Measurements from ENCODE around the gene ZNF280B. TPM values are rescaled to one million over a fixed set of nuclear protein-coding genes. Genes with fewer than 3 reads are reported as not detected.
"Not testable (repeated sequence)": the region's sequence is repeated elsewhere in the genome, so short reads cannot be mapped to it uniquely, and the experiment has no call there.

ZNF280B gene
- total RNA-seq, 2 donors from 2014 or later: 10.9 to 15.3 TPM

- TF ChIP-seq, protein P1, sequence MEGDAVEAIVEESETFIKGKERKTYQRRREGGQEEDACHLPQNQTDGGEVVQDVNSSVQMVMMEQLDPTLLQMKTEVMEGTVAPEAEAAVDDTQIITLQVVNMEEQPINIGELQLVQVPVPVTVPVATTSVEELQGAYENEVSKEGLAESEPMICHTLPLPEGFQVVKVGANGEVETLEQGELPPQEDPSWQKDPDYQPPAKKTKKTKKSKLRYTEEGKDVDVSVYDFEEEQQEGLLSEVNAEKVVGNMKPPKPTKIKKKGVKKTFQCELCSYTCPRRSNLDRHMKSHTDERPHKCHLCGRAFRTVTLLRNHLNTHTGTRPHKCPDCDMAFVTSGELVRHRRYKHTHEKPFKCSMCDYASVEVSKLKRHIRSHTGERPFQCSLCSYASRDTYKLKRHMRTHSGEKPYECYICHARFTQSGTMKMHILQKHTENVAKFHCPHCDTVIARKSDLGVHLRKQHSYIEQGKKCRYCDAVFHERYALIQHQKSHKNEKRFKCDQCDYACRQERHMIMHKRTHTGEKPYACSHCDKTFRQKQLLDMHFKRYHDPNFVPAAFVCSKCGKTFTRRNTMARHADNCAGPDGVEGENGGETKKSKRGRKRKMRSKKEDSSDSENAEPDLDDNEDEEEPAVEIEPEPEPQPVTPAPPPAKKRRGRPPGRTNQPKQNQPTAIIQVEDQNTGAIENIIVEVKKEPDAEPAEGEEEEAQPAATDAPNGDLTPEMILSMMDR (conservative IDR thresholded peaks at IDR 0.05): no peak
- no peak overlapping the region for H3K9ac ChIP-seq (ENCODE audit: extremely low read depth, low read length, poor library complexity, severe bottlenecking)
- H3K4me1 Mint-ChIP-seq: no peaks in the 10 kb centered on the region
- no peak overlapping the region for H3K4me3 ChIP-seq (ENCODE audit: low read length)
- peaks cover 97% of the 10 kb centered on the region for H3K27me3 Mint-ChIP-seq (ENCODE audit: insufficient read depth)
- no peak overlapping the region for H3K27ac Mint-ChIP-seq
- no peak for DNase-seq
- peaks cover 22% of the 10 kb centered on the region for H3K9me3 ChIP-seq (ENCODE audit: control insufficient read depth, low read length)
- 63 to 69% methylated on average over 4 of the region's 4 CpGs for WGBS, 2 experiments (ENCODE audit: insufficient coverage in 1 of 2, insufficient read length in 1 of 2)
- no peaks in the 10 kb centered on the region for H3K36me3 ChIP-seq (ENCODE audit: control insufficient read depth, insufficient read depth, low read length)
- H3K9me3 Mint-ChIP-seq: peaks cover 24% of the 10 kb centered on the region
- H3K36me3 Mint-ChIP-seq (ENCODE audit: low read depth): no peaks in the 10 kb centered on the region
- no peaks in the 10 kb centered on the region for H3K4me1 ChIP-seq (ENCODE audit: control insufficient read depth, insufficient read depth, low read length)
- H3K27ac ChIP-seq (ENCODE audit: low read depth, low read length): no peak overlapping the region
- H3K4me3 Mint-ChIP-seq: no peak overlapping the region
- H3K27me3 ChIP-seq (ENCODE audit: control insufficient read depth, insufficient read depth, low read length, poor library complexity, severe bottlenecking): peaks cover 83% of the 10 kb centered on the region
Measured at GRCh38 chr22:22450343-22450839, 58.2 kb downstream of the ZNF280B start.

DNA sequence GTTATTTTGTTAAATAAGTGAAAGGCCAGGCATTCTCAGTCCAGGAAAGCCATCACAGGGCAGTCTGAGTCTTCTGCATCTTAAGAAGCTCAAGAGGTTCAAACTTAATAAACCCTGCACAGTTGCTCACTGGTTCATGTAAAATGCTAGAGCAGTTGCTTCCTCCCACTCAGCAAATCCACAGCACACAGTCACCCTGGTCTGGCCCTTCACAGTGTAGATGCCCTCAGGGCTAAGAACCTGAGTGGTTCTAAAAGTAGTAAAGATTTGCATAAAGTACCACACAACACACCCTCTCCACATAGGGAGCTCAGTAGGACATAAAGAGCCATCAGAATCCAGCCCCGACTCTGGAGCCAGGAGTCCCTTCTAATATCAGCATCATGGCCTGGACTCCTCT is 58.7 kb downstream of the ZNF280B start:
- H3K27me3 ChIP-seq (ENCODE audit: control insufficient read depth, insufficient read depth, low read length, poor library complexity, severe bottlenecking): peaks cover 85% of the 10 kb centered on the region
- Mint-ChIP-seq H3K27ac (no peak overlapping the region), H3K4me3 (no peak overlapping the region), H3K9me3 (peaks cover 24% of the 10 kb centered on the region), H3K4me1 (no peaks in the 10 kb centered on the region), H3K36me3 (ENCODE audit: low read depth) (no peaks in the 10 kb centered on the region), H3K27me3 (ENCODE audit: insufficient read depth) (peaks cover 97% of the 10 kb centered on the region)
- no peak overlapping the region for H3K27ac ChIP-seq (ENCODE audit: low read depth, low read length)
- TF ChIP-seq, protein P1 (conservative IDR thresholded peaks at IDR 0.05): no peak
- H3K4me3 ChIP-seq (ENCODE audit: low read length): no peak overlapping the region
- WGBS, 2 experiments (ENCODE audit: insufficient coverage in 1 of 2, insufficient read length in 1 of 2): 94% methylated on average over 1 of the region's 1 CpG; no CpG with 5 or more reads in 1 of the 2 experiments
- no peaks in the 10 kb centered on the region for H3K36me3 ChIP-seq (ENCODE audit: control insufficient read depth, insufficient read depth, low read length)
- no peak overlapping the region for H3K9ac ChIP-seq (ENCODE audit: extremely low read depth, low read length, poor library complexity, severe bottlenecking)
- no peak for DNase-seq
- peaks cover 22% of the 10 kb centered on the region for H3K9me3 ChIP-seq (ENCODE audit: control insufficient read depth, low read length)
- H3K4me1 ChIP-seq (ENCODE audit: control insufficient read depth, insufficient read depth, low read length): no peaks in the 10 kb centered on the region

DNA sequence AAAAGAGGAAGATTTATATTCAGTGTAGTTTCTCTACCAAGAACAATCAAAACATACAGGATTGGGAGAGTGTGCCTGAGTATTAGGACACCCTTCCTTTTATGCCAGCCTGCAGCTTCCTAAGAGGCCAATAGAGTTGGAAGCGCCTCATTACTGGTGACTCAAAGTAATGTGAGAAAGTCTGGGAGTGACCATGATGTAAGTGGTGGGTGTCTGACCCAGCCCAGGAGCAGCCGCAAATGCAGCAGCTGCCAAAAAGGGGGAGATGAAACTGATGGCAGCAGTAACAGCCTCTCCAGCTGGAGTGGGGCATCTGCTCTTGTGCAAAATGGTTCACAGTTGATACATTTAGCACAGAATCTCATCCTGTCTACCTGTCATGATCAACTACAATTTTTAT is 62.0 kb downstream of the ZNF280B start:
- Histone ChIP-seq H3K9ac (ENCODE audit: extremely low read depth, low read length, poor library complexity, severe bottlenecking) (no peak overlapping the region), H3K36me3 (ENCODE audit: control insufficient read depth, insufficient read depth, low read length) (no peaks in the 10 kb centered on the region), H3K27ac (ENCODE audit: low read depth, low read length) (no peak overlapping the region), H3K9me3 (ENCODE audit: control insufficient read depth, low read length) (no peaks in the 10 kb centered on the region), H3K4me1 (ENCODE audit: control insufficient read depth, insufficient read depth, low read length) (no peaks in the 10 kb centered on the region), H3K4me3 (ENCODE audit: low read length) (no peak overlapping the region), H3K27me3 (ENCODE audit: control insufficient read depth, insufficient read depth, low read length, poor library complexity, severe bottlenecking) (peaks cover 65% of the 10 kb centered on the region)
- 40 to 63% methylated on average over 1 to 2 of the region's 2 CpGs for WGBS, 2 experiments (ENCODE audit: insufficient coverage in 1 of 2, insufficient read length in 1 of 2)
- Mint-ChIP-seq H3K4me1 (no peaks in the 10 kb centered on the region), H3K27me3 (ENCODE audit: insufficient read depth) (peaks cover 85% of the 10 kb centered on the region), H3K27ac (no peak overlapping the region), H3K4me3 (no peak overlapping the region), H3K9me3 (peaks cover 7% of the 10 kb centered on the region), H3K36me3 (ENCODE audit: low read depth) (no peaks in the 10 kb centered on the region)
- DNase-seq: no peak
- TF ChIP-seq, protein P1 (conservative IDR thresholded peaks at IDR 0.05): no peak

DNA sequence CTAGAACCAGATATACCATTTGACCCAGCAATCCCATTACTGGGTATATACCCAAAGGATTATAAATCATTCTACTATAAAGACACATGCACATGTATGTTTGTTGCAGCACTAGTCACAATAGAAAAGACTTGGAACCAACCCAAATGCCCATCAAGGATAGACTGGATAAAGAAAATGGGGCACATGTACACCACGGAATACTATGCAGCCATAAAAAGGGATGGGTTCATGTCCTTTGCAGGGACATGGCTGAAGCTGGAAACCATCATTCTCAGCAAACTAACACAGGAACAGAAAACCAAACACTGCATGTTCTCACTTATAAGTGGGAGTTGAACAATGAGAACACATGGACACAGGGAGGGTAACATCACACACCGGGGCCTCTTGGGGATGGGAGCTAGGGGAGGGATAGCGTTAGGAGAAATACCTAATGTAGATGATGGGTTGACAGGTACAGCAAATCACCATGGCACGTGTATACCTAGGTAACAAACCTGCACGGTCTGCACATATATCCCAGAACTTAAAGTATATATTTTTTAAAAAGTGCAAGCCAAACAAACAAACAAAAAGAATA is 64.4 kb downstream of the ZNF280B start:
- not testable (repeated sequence) for H3K9me3 ChIP-seq (ENCODE audit: control insufficient read depth, low read length); H3K4me3 ChIP-seq (ENCODE audit: low read length); H3K4me3 Mint-ChIP-seq; DNase-seq; H3K36me3 ChIP-seq (ENCODE audit: control insufficient read depth, insufficient read depth, low read length); H3K4me1 Mint-ChIP-seq; H3K27ac ChIP-seq (ENCODE audit: low read depth, low read length); H3K27ac Mint-ChIP-seq; H3K36me3 Mint-ChIP-seq (ENCODE audit: low read depth); H3K9ac ChIP-seq (ENCODE audit: extremely low read depth, low read length, poor library complexity, severe bottlenecking); H3K4me1 ChIP-seq (ENCODE audit: control insufficient read depth, insufficient read depth, low read length)
- Mint-ChIP-seq H3K27me3 (ENCODE audit: insufficient read depth) (peaks cover 84% of the 10 kb centered on the region), H3K9me3 (peaks cover 24% of the 10 kb centered on the region)
- peaks cover 54% of the 10 kb centered on the region for H3K27me3 ChIP-seq (ENCODE audit: control insufficient read depth, insufficient read depth, low read length, poor library complexity, severe bottlenecking)
- 76 to 77% methylated on average over 2 to 3 of the region's 5 CpGs for WGBS, 2 experiments (ENCODE audit: insufficient coverage in 1 of 2, insufficient read length in 1 of 2)
